HG03354 (cell line): ENCODE data around the gene TEN1.
"Not testable (repeated sequence)": the region's sequence is repeated elsewhere in the genome, so short reads cannot be mapped to it uniquely, and the experiment has no call there.

Experiments used
- ATAC-seq: cut with Tn5 transposase; IDR thresholded peaks from one replicate; pipeline ENCODE4 v1.9.1; 2021; ENCODE audit warnings: mild to moderate bottlenecking; ENCODE audit not compliant: unreplicated experiment, poor library complexity, severe bottlenecking

TEN1 gene

DNA sequence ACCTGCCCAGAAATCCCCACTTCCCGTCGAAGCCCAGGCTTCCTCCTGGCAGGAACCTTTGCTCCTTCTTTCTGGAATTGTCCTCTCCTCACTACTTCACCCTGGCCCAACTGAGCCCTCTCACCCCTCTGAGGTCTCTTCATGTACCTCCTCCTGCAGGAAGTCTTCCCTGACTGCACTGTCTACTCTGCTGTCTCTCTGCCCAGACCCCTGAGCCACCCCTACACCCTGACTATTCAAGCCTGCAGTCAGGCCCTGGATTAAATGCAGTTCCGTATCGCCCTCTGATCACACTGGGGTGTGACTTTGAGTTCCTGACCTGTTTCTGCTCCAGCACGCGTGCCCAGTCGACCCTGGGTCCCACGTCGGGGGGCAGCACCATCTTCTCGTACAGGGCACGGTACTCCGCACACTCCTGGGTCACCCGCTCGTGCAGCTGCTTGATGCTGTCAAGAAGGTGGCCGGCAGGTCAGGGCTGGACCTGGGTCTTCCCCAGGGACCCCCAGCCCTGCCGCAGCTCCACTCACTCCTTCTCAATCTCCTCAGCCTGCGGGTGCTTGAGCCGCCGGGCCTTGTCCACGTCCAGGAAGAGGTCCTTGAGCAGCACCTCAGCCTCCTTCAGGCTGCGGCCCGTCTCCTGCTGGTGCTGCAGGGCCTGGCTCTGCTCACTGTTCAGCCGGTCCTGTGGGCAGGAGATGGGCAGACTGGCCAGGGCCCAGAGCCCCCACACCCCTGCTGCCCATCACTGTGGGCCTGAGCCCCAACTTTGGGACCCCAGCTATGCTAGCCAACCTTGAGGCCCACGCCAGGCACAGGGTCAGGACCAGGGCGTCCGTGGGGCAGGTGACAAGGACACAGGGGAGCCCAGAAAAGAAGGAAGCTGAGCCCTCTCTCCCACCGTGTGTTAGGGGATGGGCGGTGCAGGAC, 44.2 kb downstream of the TEN1 start:
- no peak for ATAC-seq

DNA sequence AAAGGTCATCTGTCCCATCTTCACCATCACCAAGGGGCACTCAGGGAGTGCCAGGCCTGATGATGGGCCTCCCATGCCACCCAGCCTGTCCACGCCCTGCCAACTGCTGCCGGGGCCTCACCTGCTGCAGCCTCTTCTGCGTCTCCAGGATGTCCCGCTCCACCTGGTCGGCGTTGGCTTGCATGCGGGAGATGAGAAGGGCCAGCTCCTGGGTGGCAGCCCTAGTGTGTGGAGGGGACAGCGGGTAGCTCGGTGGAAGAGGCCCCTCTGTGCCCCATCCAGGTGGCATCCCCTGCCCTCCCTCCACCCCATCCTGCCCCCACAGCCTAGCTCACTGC, 44.8 kb downstream of the TEN1 start:
- ATAC-seq = no peak

DNA sequence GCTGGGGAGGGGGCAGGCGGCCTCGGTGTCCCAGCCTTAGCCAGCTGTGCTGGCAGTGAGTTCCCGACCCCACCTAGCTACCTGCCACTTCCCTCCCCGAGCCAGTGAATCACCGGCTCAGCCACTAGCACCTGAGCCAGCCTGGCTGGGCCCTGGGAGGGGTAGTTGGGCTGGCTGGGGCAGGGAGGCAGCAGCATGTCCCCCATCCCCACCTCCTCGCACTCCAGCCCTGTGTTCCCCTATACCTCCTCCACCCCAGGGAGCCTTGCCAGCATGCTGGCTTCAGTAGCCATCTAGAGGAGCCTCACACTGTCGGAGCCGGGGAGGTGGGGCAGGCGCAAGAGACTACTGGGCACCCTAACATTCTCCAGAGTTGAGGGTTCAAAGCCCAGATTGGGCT, 45.3 kb downstream of the TEN1 start:
- ATAC-seq = no peak

DNA sequence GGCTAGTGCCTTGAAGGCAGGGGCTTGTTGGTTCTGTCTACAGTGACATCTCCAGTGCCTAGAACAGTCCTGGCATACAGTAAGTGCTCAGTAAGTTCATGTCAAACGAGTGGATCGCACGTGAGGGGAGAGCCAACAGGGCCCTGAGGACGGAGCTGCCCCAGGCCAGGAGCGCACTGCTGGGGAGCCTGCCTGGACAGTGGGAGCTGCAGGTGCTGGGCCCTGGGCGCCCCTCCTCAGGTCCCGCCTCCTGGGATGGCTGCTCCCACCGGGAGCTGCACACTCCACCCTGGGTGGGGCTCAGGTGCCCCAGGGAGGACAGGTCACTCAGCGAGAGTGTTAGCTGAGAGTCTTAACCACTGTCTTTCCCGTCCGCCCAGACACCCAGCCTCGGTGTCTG, 46.3 kb downstream of the TEN1 start:
- ATAC-seq = no peak

DNA sequence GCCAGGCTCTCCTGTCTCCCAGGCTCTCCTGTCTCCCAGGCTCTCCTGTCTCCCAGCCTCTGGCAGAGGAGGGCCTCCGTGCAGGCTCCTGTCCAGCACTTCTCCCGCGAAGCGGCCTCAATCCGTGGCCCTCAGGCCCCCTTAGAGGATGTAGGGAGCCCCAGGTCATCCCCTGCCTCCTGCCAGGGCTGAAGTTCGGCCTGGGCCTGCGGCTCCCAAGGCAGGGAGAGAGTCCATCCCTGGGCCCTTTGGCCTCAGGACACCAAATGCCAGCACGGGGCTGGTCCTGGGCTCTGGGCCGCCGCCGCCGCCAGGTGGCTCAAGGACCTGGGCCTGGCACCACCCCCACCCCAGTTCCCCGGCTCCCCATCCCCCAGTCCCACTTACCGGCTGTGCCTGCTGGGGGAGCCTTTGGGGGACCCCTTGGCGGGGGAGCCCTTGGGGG, 47.7 kb downstream of the TEN1 start:
- ATAC-seq = no peak

DNA sequence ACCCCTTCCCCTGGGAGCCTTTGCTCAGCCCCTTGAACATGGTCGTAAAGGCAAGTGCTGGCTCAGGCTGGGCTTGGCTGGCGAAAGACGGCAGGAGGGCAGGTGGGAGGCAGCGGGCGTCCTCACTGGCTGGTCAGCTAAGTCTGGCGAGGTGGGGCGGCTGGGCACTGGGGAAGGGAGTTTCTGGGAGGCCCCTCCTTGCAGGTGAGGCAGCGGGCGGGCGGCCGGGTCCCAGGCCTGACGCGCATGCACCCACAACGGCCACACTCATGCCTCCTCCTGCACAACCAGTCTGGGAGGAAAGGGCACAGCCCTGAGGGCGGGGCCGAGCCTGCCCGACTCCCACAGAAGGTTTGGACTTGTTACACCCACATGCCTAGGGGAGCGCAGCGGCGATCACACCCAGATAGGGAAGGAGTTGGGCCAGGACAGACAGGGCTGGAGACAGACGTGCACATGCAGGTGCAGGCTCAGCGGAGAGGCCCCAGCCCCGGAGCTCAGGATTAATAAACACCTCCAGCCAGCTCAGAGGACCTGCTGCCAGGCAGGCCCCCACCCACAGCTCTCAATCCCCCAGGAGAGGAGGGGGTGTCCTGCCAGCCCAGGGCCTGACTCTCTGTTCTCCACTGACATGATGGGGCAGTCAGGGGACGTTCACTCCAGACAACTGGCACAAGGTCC, 48.3 kb downstream of the TEN1 start, which contains the start of gene EVPL:
Gene EVPL, minus strand, starts transcription at position 148 of the 681 bp plus-strand sequence. Its CDS starts 108 bp downstream, at position 40.
- no peak for ATAC-seq

DNA sequence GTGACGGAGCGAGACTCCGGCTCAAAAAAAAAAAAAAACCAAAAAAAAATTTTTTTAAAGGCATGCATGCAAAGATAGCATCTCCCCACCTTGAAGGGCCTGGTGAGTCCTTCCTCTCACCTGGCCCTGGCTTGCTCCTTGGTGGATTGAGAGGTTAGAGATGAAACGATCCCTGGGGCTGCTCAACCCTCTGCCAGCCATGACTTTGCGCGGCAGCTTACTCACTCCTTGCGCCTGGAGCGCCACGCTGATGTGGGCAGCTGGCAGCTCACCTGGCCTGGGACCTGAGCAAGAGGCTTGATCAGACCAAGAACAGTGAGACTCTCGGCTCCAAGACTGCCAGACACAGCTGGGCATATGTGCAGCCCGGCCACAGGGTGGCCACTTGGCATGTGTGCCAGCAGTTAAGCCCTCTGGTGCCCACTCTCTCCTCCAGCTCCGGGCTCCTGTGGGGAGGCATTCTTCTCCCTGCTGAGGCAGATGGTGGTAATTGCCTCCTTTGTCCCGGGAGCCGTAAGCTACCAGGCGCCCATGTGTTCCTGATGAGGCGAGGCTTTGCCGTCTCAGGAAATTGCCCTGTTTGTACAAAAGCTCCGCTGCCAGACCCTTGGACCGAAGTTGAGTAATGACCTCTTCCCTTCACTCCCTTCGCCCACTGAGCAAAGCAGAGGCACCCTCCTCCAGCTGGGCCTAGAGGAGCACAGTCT, 53.2 kb downstream of the TEN1 start:
- no peak for ATAC-seq

DNA sequence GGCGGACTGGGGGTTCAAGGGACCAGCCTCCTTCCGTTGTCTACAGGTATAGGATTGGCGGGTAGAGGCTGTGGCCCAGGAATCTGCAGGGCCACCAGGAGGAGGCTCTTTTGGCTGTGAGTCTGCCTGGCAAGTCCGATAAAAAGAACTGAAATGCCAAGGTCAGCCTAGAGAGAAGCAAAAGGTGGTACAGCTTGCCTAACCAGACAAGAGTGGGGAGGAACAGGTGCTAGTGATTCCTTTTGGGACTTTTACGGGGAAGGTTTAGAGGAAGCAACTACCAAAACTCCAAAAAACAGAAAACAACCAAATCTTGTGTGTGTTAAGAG, 53.7 kb downstream of the TEN1 start:
- ATAC-seq = no peak

DNA sequence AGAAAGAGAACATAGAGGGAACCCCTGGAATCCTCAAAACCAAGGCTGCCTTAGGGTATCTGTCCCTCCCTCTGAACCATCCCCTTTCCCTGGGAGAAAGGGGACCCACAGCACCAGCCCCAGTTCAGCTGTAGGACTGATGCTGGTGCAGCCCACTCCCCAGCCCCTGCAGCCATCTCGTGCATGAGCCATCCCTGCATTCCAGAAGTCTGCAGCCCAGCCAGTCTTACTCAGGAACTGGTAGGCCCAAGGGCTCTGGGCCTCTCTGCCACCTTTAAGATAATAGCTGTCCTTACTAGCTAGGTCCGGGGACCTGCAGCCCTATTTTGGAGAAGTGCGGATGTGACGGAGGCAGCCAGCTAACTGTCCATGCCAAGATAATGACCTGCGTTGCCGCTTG, 54.1 kb downstream of the TEN1 start:
- ATAC-seq = no peak

DNA sequence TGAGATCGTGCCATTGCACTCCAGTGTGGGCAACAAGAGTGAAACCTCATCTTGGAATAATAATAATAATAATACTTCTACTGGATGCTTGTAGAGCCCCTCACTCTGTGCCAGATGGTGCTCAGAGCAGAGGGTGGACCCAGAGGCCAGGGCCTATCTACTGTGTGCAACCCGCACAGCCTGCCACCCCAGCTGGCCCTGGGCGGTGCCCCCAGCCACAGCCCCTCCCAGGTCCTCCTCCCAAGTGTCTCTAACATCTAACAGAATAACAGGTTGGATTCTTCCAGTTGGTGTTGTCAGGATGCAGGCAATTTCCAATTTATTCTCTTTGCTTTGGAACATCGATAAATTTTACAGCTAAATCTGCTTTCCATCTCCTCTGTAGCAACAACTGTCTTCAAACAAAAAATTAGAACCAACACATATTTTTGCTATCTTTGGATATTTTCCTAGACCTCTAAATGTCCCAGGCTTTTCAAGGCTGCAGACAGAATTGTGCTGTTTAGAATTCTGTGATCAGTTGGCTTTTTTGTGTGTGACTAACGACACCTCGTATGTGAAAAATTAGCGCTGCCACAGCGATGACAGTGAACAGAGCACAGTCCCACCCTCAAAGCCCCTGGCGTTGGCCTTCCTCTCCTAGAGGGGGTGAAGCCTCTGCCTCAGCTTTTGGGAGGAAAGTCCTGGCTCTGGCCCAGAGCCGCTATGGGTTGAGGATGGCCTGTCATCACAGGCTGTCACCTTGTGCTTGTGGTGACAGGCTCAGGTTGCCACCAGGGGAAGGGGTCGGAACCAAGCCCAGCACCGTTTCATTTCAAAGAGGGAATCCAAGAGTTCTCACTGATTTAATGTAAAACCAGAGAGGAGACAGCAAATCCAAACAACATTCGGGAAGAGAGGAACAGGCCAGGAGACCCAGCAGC, 55.6 kb downstream of the TEN1 start:
- ATAC-seq = no peak

DNA sequence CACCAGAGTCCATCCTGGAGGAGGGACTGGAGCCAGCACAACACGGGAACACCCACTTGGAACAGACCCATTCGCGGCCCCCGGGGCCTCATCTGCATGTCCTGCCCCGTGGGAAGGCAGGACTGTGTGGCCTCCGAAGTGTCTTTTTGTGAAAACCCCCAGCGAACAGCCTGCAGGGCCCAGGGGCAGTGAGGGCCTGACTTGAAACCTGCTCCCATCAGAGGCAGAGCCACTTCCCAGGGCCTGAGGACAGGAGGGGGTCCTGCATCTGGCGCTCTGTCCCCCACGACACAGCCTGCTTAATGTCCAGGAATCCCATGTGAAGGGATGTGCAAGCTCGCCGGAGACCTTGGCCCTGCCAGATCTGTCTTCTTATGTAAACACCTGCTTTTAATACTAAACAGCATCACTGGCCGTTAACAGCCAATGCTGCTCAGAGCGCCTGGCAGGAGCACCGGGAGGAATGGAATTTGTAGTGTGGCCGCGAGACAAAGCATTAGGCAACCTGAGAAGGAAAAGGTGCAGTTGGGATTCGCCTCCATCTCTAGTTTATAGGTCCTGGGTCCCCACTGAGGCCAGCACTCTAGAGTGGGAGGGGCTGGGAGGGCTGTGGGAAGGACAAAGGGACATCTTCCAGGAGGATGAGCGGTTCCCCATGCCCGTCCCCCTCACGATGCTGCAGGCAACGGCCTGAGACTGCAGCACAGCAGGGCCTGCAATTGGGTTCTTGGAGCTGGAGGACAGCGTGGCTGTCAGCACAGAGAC, 57.6 kb downstream of the TEN1 start:
- no peak for ATAC-seq

DNA sequence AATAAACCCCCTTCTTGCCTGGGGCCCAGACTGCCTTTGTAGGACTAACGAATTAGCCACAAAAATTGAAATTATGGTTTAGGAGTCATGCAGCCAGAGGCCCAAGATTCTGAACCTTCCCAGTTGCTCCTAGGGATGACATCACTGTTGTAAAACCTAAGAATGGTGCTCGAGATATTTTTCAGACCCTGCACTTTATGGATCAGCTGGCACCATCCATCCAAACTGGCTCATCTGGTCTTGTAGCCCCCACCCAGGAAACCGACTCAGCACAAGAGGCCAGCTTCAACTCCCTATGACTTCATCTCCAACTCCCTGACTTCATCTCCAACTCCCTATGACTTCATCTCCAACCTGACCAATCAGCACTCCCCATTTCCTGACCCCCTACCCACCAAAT, 59.0 kb downstream of the TEN1 start:
- ATAC-seq = no peak

DNA sequence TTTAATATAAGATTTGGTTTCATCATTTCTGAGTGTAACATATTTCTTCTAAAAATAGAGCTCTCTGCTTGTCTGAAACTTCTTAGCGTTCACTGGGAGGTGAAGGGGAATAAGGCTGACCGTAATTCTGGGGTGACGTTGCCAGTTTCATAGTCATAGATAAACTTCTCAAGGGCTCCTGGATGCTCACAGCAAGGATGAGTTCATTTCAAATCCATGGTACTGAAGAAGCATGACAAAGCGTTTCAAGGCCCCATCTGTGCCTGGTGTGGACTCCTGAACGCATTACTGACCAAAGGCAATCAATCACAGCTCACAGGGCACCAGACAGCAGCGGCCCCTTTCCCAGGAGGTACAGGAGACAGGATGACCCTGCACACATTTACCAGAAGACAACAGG, 60.1 kb downstream of the TEN1 start:
- no peak for ATAC-seq

DNA sequence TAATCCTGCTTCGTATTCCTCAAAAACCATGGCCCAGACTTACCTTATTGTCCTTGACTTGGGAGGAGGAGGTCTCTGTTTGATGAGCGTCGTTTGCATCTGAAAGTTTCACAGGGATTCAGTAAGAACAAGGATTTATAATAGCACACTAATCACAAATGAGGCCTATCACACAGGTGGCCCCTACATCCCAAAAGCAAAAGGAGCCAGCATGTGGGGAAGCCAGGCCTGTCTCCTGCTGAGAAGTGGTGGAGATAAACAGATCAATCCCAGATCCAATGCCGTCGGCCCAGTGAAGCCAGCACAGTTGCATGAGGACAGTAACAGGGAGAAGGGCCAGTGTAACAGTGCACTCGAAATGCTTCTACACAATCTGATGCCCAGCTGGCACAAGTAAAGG, 61.3 kb downstream of the TEN1 start:
- ATAC-seq = no peak

DNA sequence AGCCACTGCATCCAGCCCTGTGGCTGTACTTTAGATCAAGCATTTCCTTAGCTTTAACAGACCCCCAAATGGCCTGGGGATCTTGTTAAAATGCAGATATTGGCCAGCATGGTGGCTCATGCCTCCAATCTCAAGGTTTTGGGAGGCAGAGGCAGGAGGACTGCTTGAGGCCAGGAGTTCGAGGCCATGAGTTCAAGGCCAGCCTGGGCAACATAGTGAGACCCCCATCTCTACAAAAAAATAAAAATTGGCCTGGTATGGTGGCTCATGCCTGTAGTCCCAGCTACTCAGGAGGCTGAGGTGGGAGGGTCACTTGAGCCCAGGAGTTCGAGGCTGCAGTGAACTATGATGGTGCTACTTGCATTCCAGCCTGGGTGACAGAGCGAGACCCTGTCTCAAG, 63.8 kb downstream of the TEN1 start:
- ATAC-seq = not testable (repeated sequence)

DNA sequence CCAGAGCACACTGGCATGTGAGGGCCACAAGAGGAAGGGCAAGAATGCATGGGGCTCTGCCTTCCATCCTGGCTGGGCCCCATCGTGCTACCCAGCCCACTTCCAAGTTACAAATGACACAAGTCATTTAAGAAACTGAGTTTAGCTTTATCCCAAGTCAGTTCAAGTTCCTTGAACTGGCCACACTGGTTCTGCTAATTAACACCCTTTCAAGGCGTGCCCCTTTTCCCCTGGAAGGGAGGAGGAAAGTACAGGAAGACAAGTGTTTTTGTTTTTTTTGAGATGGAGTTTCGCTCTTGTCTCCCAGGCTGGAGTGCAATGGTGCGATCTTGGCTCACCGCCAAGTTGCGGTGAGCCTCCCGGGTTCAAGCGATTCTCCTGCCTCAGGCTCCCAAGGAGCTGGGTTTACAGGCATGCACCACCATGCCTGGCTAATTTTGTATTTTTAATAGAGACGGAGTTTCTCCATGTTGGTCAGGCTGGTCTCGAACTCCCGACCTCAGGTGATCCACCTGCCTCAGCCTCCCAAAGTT, 65.5 kb downstream of the TEN1 start:
- not testable (repeated sequence) for ATAC-seq

DNA sequence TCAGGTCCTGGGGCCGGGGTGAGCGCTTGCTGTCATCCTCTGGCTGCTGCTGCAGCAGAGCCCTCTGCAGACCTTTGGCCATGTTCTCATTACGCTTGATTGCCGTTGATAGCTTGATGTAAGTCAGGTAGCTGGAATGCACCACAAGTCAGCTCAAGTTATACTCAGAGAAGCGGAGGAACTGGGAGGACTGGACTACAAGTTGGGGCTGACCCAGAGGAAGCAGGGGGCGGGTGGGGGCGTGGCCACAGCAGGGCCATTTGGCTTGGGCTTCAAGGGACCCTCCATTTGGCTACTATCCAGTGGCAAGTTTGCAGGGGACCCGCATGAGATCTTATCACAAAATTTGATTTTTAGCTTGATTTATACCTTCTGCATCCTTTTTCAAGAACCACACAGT, 67.0 kb downstream of the TEN1 start:
- ATAC-seq = no peak

DNA sequence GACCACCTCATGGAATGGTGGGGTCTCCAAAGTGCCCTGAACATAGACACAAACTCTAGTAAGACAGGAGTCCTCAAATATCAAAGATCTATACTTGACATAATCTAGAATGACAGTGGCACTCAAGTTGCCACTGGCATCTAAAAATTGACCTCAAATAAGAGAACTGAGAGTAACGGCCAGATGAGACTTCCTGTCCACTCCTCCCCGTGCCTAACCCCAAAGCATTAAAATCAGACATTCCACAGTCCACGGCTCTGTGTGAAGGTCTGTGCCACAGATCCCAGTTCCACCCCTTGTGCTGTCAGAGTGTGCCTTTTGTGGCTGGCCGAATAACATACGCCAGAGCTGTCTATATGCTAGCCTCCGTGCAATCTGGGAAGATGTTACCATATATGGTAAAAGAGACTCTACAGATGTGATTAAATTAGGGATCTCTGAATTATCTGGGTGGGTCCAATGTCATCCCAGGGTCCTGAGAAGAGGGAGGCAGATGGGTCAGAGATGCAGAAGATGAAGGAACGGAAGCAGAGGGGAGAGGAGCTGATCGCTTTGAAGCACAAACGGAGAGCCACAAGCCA, 69.1 kb downstream of the TEN1 start:
- no peak for ATAC-seq
